Esophagus muscularis mucosa (tissue), 4 donors: Measurements from ENCODE around the gene MAP4K5.

Source experiments
- EP300 ChIP-seq: sonication (generic); formaldehyde crosslinking; IDR thresholded peaks from one replicate; pipeline ENCODE4 v1.6.1; 2017; ENCODE audit warnings: antibody characterized with exemption
- POLR2A ChIP-seq: fragments of 450-650 bp; IDR thresholded peaks from one replicate; pipeline ENCODE4 v1.6.1; 2017; ENCODE audit warnings: antibody characterized with exemption, moderate library complexity, mild to moderate bottlenecking, low read depth
- POLR2AphosphoS5 ChIP-seq, 2 donors: sonication (generic); formaldehyde crosslinking; IDR thresholded peaks; one replicate each; pipeline ENCODE4 v1.6.1; 2017; ENCODE audit warnings: antibody characterized with exemption in 2 of 2
- TF ChIP-seq, protein P1 (sequence below), 3 experiments: fragments of 200-600 bp in 2 of 3; fragments of 450-650 bp in 1 of 3; sonication (generic) in 2 of 3; IDR thresholded peaks; one replicate each; pipeline ENCODE4 v1.5.1; 2017 to 2019; ENCODE audit warnings: antibody characterized with exemption in 3 of 3, mild to moderate bottlenecking in 2 of 3, moderate library complexity in 1 of 3

DNA sequence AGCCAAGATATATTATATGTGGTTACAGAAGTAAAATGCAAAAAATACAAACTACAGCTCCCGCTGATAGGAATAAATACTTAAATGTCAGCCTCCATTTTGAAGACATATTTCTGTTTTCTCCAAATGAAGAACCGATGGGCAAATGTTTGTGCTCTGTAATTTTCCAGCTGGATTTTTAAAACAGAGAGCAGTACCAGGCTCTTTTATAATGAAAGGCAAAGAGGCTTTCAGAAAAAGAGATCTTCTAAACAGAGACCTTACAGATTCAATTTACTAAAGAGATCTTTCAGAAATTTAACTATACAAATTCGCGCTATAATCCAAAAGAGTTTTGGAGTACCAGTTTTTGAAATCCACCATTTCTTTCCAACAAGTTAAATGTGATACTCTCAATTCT lies 19.9 kb downstream of the MAP4K5 start:
- TF ChIP-seq, protein P1, sequence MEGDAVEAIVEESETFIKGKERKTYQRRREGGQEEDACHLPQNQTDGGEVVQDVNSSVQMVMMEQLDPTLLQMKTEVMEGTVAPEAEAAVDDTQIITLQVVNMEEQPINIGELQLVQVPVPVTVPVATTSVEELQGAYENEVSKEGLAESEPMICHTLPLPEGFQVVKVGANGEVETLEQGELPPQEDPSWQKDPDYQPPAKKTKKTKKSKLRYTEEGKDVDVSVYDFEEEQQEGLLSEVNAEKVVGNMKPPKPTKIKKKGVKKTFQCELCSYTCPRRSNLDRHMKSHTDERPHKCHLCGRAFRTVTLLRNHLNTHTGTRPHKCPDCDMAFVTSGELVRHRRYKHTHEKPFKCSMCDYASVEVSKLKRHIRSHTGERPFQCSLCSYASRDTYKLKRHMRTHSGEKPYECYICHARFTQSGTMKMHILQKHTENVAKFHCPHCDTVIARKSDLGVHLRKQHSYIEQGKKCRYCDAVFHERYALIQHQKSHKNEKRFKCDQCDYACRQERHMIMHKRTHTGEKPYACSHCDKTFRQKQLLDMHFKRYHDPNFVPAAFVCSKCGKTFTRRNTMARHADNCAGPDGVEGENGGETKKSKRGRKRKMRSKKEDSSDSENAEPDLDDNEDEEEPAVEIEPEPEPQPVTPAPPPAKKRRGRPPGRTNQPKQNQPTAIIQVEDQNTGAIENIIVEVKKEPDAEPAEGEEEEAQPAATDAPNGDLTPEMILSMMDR (IDR thresholded peaks at IDR 0.05) = no peak
- TF ChIP-seq POLR2AphosphoS5 (IDR thresholded peaks at IDR 0.05) (no peak), EP300 (no peak), POLR2A (no peak)
